ENCODE measurements around the gene VPS52. TPM values are rescaled to one million over a fixed set of nuclear protein-coding genes. Genes with fewer than 3 reads are reported as not detected.

VPS52 gene
- total RNA-seq, 4 donors from 2014 or later: 18.1 to 45.5 (median 31.5) TPM

DNA sequence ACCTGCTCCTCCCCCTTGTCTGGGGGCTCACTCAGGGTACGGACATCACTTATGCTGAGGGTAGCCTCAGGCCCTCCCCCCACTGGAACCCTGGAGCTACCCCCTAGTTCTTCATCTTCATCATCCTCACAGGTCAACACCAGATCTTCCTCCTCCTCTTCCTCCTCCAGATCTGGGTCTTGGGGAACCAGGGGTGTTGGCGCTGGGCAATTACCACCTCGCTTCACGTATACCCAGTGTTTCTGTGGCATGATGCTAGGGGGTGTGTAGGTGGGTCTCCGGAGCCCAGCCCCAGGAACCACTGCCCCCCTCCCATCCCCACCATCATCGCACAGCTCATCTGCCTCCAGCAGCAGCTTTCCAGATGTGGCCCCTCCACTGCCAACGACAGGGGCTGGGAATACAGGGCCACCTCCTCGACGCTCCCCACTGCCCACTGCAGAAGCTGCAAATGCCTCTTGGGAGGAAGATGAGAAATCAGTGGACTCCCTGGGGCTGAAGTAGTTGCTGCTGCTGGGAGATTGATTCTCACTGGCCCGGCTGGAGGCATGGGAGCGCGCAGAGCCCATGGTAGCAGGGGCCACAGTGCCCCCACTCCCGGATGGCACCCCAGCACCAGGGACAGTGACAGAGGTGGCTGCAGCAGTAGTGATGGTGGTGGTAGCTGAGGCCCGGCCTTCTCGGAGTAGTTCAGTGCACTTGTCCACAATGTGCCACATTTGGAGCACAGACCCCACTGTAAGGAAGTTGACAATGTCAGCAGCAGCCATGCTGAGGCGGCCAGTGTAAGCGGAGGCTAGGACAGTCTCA is 44.3 kb upstream of the VPS52 start:
- Histone ChIP-seq H3K27me3 (no peaks in the 10 kb centered on the region), H3K4me1 (peaks cover 0 to 83% (median 21%) of the 10 kb centered on the region in 3 donors), H3K36me3 (peaks cover 0 to 42% of the 10 kb centered on the region in 2 donors), H3K27ac (peak overlapping the region in 3 of 4 donors; percentile 91 to 98 (median 96)), H3K9me3 (no peaks in the 10 kb centered on the region), H3K4me3 (no peak overlapping the region)
- 80 to 94% methylated on average over 1 to 5 of the region's 17 CpGs for WGBS, 2 donors (ENCODE audit: low coverage in 1 of 2)
- TF ChIP-seq POLR2AphosphoS5 (IDR thresholded peaks at IDR 0.05) (no peak), POLR2A (IDR thresholded peaks at IDR 0.05) (no peak), EP300 (IDR thresholded peaks at IDR 0.05) (no peak)
- TF ChIP-seq, protein P1, sequence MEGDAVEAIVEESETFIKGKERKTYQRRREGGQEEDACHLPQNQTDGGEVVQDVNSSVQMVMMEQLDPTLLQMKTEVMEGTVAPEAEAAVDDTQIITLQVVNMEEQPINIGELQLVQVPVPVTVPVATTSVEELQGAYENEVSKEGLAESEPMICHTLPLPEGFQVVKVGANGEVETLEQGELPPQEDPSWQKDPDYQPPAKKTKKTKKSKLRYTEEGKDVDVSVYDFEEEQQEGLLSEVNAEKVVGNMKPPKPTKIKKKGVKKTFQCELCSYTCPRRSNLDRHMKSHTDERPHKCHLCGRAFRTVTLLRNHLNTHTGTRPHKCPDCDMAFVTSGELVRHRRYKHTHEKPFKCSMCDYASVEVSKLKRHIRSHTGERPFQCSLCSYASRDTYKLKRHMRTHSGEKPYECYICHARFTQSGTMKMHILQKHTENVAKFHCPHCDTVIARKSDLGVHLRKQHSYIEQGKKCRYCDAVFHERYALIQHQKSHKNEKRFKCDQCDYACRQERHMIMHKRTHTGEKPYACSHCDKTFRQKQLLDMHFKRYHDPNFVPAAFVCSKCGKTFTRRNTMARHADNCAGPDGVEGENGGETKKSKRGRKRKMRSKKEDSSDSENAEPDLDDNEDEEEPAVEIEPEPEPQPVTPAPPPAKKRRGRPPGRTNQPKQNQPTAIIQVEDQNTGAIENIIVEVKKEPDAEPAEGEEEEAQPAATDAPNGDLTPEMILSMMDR (IDR thresholded peaks at IDR 0.05): no peak
- no peak for ATAC-seq

DNA sequence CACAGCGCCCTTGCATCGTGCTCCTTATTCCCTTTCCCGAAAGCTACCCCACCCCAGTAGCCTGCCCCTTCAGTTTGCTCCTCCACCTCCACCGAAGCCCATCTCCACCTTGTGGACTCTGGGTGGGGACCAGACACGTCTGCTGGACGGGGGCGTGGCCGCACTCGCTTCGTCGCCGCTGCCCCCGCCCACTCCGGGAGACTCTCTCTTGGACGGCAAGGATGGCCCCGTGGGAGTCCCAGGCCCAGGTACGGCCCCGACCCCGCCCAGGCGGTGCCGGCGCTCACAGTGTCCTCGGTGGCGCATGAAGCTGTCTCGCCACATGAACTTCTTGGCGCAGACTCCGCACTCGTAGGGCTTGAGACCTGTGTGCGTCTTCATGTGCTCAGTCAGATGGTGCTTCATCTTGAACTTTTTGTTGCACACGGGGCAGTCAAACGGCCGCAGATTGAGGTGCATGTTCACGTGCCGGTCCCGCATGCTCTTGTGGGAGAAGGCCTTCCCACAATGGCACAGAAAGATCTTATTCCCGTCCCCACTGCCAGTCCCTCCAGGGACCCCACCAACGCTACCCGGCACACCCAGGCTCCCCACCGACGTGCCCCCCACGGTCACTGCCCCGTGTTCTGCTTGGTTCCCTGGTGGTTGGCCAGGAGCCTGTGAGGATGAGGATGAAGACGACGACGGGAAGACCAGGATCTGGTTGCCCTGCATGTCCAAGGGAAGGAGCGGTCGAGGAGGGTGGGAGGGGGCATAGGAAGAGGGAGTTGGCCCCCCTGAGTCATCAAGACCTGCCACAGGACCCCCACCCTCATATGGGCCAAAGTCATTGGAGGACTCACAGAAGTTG is 43.5 kb upstream of the VPS52 start:
- ATAC-seq: no peak
- Histone ChIP-seq H3K27me3 (no peaks in the 10 kb centered on the region), H3K9me3 (no peaks in the 10 kb centered on the region), H3K4me3 (peak overlapping the region; percentile 70 to 89), H3K36me3 (peaks cover 0 to 42% of the 10 kb centered on the region in 2 donors), H3K27ac (peak overlapping the region; percentile 40 to 98 (median 94)), H3K4me1 (peaks cover 0 to 81% (median 13%) of the 10 kb centered on the region in 3 donors)
- 18% methylated on average over 5 of the region's 47 CpGs; no CpG with 5 or more reads in 1 of the 2 donors for WGBS, 2 donors (ENCODE audit: low coverage in 1 of 2)
- no peak for TF ChIP-seq EP300 (IDR thresholded peaks at IDR 0.05)
- TF ChIP-seq, protein P1 (IDR thresholded peaks at IDR 0.05): no peak
- no peak for TF ChIP-seq POLR2A (IDR thresholded peaks at IDR 0.05)
- no peak for TF ChIP-seq POLR2AphosphoS5 (IDR thresholded peaks at IDR 0.05)

DNA sequence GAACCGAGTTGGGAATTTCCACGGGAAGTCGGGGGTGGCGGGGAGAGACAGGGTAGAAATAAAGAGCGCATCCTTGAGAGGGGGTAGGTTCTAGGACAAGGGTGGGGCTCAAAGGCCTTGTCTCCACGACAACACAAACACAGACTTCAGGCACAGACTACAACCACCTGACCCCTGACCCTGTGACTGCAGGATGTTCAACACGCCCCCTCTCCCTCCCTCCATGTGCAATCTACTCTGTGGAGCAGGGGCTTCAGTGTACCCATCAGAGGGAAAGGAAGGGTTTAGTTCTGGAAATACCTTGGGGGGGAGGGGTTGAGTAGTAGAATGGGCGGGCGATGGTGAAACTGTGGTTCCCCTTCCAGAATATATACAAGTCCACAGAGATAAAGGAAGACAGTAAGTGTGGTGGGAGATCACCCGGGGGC is 42.9 kb upstream of the VPS52 start:
- ATAC-seq: peak; percentile 35
- Histone ChIP-seq H3K27me3 (no peaks in the 10 kb centered on the region), H3K4me3 (peak overlapping the region; percentile 70 to 89), H3K4me1 (peaks cover 0 to 75% (median 13%) of the 10 kb centered on the region in 3 donors), H3K9me3 (no peaks in the 10 kb centered on the region), H3K27ac (peak overlapping the region; percentile 81 to 98 (median 94)), H3K36me3 (peaks cover 0 to 41% of the 10 kb centered on the region in 2 donors)
- WGBS, 2 donors (ENCODE audit: low coverage in 1 of 2): 3% methylated on average over 7 to 9 of the region's 10 CpGs
- TF ChIP-seq EP300 (IDR thresholded peaks at IDR 0.05) (no peak), POLR2A (IDR thresholded peaks at IDR 0.05) (no peak), POLR2AphosphoS5 (IDR thresholded peaks at IDR 0.05) (no peak)
- TF ChIP-seq, protein P1 (IDR thresholded peaks at IDR 0.05): no peak

DNA sequence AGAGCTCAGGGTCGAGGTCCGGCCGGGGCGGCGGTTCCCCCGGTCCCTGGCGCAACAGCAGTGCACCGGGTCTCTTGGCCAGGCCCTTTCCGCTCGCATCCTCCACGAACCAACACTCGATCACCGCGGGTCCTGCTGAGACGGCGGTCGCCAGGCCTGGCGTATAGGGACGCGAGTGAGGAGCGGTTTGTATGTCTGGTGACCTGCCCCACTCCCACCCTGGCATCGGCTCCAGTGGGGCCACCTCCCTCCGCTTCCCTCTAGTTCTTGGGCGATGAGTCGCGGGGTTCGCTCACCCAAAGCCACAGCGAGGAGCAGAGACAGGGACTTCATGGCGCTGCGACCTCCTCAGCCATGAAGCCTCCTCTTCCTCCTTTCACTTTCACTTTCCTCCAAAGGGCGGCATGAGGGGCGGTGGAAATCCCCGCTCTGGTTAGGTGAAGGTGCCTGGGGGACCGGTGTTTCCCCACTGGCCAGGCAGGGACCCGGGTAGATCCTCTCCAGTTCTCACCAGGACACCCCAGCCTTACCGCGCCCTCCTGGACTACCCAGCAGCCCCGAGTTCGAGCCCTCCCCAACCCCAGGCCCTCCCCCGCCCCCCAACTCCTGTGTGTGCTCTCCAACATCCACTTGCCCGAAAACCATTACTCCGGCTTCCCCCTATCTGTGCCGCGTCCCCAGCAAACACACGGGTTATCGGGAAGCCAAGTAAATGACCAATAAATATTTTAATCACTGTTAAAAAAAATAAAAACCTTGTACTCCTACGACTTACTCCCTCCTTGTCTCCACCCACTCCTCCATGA is 42.2 kb upstream of the VPS52 start, which contains the start of gene TAPBP:
TSS of gene TAPBP (minus strand) at position 370 of the 806 bp plus-strand sequence. CDS start at position 333, 37 bp downstream.
- H3K4me3 ChIP-seq: peak within 1 kb of the TSS; percentile 70 to 89
- H3K27me3 ChIP-seq: no peaks in the 10 kb centered on the region
- H3K9me3 ChIP-seq: no peaks in the 10 kb centered on the region
- peaks cover 0 to 69% (median 13%) of the 10 kb centered on the region in 3 donors for H3K4me1 ChIP-seq
- peaks cover 0 to 35% of the 10 kb centered on the region in 2 donors for H3K36me3 ChIP-seq
- peak; percentile 6 for ATAC-seq
- peak within 1 kb of the TSS; percentile 81 to 98 (median 94) for H3K27ac ChIP-seq
- TF ChIP-seq, protein P1 (IDR thresholded peaks at IDR 0.05): no peak
- TF ChIP-seq POLR2AphosphoS5 (IDR thresholded peaks at IDR 0.05): peak; percentile 59
- TF ChIP-seq EP300 (IDR thresholded peaks at IDR 0.05): no peak
- peak; percentile 24 to 45 for TF ChIP-seq POLR2A (IDR thresholded peaks at IDR 0.05)
- 0% methylated on average over 10 to 13 of the region's 47 CpGs for WGBS, 2 donors (ENCODE audit: low coverage in 1 of 2)
